Type B pancreatic cell (in vitro differentiated cells): Measurements from ENCODE around the gene TRNAU1AP. TPM values are rescaled to one million over a fixed set of nuclear protein-coding genes. Genes with fewer than 3 reads are reported as not detected.
"Not testable (repeated sequence)": the region's sequence is repeated elsewhere in the genome, so short reads cannot be mapped to it uniquely, and the experiment has no call there.

Source experiments
- DNase-seq: peaks from one replicate; pipeline ENCODE4 v3.0.0; 2021; ENCODE audit warnings: mixed read lengths; ENCODE audit not compliant: unreplicated experiment; ENCODE audit errors: extremely low spot score
- H3K27ac Mint-ChIP-seq: 2 replicates; pipeline ENCODE4 v1.8.0; 2021; ENCODE audit warnings: mild to moderate bottlenecking, mixed read lengths
- H3K27me3 Mint-ChIP-seq: 2 replicates; pipeline ENCODE4 v1.8.0; 2021; ENCODE audit warnings: mixed read lengths
- H3K36me3 Mint-ChIP-seq: 2 replicates; pipeline ENCODE4 v1.8.0; 2021; ENCODE audit warnings: mixed read lengths
- H3K4me1 Mint-ChIP-seq: one replicate; pipeline ENCODE4 v1.8.0; 2021; ENCODE audit warnings: mixed read lengths; ENCODE audit not compliant: unreplicated experiment
- H3K4me3 Mint-ChIP-seq: 2 replicates; pipeline ENCODE4 v1.8.0; 2021; ENCODE audit warnings: mild to moderate bottlenecking, mixed read lengths
- H3K9me3 Mint-ChIP-seq: 2 replicates; pipeline ENCODE4 v1.8.0; 2021; ENCODE audit warnings: mixed read lengths
- total RNA-seq: library from RNA; stranded (reverse); gene quantifications from 2 replicates; pipeline ENCODE4 v1.2.1, GENCODE V29; 2021; ENCODE audit warnings: low replicate concordance
- TF ChIP-seq, protein P1 (sequence below): fragments of 200-600 bp; sonication (generic); conservative IDR thresholded peaks from 2 replicates; pipeline ENCODE4 v1.5.0; 2021; ENCODE audit warnings: antibody characterized with exemption, mild to moderate bottlenecking

Gene TRNAU1AP
- total RNA-seq, 1 donor from 2014 or later, result 33.7 TPM

DNA sequence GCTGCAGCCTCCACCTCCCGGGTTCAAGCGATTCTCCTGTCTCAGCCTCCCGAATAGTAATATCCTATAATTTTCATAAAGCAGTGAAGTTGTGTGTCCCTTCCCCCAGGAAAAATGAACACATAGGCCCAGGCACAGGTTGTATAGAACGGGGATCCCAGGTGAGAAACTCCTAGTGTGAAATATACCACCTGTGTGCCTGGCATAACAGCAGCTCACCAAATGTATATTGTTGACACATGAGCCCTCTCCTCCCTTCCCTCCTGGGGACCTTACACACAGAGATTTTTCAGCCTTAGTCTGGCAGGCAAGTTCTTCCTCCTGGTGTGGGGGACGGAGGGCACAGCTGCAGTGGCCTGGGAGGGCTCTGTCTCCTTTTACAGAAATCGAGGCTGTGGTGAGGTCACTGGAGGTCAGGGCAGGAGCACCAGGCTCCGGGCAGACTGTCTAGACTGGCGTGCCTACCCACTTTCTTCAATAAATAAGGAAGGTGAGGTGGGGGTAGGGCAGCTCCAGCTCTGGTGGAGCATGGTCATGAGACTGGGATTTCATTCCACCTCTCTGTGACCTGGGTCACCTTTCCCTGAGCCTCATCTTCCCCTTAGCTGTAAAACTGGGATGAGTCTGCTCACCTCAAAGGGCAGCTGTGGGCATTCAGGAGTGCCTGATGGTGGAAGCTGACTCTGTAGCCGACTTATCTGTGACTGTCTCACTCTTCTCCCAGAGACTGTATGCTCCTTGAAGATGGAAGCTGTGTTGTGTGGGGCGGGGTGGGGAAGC, 32.7 kb upstream of the TRNAU1AP start:
- H3K27me3 Mint-ChIP-seq, result no peaks in the 10 kb centered on the region
- no peak overlapping the region for H3K27ac Mint-ChIP-seq
- no peaks in the 10 kb centered on the region for H3K9me3 Mint-ChIP-seq
- peak overlapping the region; percentile 65 for H3K4me3 Mint-ChIP-seq
- TF ChIP-seq, protein P1, sequence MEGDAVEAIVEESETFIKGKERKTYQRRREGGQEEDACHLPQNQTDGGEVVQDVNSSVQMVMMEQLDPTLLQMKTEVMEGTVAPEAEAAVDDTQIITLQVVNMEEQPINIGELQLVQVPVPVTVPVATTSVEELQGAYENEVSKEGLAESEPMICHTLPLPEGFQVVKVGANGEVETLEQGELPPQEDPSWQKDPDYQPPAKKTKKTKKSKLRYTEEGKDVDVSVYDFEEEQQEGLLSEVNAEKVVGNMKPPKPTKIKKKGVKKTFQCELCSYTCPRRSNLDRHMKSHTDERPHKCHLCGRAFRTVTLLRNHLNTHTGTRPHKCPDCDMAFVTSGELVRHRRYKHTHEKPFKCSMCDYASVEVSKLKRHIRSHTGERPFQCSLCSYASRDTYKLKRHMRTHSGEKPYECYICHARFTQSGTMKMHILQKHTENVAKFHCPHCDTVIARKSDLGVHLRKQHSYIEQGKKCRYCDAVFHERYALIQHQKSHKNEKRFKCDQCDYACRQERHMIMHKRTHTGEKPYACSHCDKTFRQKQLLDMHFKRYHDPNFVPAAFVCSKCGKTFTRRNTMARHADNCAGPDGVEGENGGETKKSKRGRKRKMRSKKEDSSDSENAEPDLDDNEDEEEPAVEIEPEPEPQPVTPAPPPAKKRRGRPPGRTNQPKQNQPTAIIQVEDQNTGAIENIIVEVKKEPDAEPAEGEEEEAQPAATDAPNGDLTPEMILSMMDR, result no peak
- H3K4me1 Mint-ChIP-seq, result peaks cover 22% of the 10 kb centered on the region
- DNase-seq, result no peak
- H3K36me3 Mint-ChIP-seq, result peaks cover 25% of the 10 kb centered on the region

DNA sequence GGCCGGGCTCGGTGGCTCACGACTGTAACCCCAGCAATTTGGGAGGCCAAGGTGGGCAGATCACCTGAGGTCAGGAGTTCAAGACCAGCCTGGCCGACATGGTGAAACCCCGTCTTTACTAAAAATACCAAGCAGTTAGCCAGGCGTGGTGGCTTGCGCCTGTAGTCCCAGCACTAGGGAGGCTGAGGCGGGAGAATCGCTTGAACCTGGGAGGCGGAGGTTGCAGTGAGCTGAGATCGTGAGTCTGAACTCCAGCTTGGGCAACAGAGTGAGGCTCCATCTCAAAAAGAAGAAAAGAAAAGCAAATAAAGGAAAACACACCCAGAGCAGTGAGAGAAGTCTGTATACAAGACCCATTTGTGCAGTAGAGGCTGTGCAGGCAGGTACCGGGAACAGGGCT, 32.1 kb upstream of the TRNAU1AP start:
- H3K27me3 Mint-ChIP-seq, H3K27ac Mint-ChIP-seq, H3K9me3 Mint-ChIP-seq, H3K4me3 Mint-ChIP-seq, DNase-seq: not testable (repeated sequence)
- Mint-ChIP-seq H3K36me3 (peaks cover 25% of the 10 kb centered on the region), H3K4me1 (peaks cover 28% of the 10 kb centered on the region)

DNA sequence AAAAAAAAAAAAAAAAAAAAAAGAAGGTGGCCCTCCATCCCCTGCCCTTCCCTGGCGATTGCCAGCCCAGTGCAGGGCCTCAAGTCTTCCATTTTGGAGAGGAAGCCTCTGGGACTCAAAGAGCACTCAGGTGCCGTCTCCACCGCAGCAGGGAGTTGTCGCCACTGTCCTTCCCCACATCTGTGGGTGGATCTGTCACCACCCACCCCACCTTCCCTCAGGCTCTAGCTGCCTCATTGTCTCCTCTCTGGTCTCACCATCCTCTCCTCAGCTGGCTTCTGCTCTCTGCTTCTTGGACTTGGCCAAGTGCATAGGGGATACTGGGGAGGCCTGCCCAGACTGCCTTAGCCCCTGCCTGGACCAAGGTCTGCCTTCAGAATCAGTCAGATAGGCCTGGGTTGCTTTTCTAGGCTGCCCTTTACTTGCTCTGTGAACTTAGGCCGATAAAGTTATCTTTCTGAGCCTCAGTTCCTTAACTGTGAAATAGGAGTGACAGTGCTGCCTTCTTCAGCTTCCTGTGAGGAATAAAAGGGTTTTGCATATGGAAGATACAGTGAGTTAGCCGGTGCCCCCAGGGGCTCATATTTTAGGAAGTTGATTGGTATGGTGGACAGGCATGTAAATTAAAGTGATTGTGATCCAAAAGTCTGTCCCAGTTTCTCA, 31.3 kb upstream of the TRNAU1AP start:
- no peak for DNase-seq
- H3K27ac Mint-ChIP-seq, result no peak overlapping the region
- H3K36me3 Mint-ChIP-seq, result peaks cover 25% of the 10 kb centered on the region
- TF ChIP-seq, protein P1, result no peak
- peak overlapping the region; percentile 46 for H3K4me3 Mint-ChIP-seq
- H3K9me3 Mint-ChIP-seq, result no peaks in the 10 kb centered on the region
- H3K27me3 Mint-ChIP-seq, result no peaks in the 10 kb centered on the region
- H3K4me1 Mint-ChIP-seq, result peaks cover 28% of the 10 kb centered on the region

DNA sequence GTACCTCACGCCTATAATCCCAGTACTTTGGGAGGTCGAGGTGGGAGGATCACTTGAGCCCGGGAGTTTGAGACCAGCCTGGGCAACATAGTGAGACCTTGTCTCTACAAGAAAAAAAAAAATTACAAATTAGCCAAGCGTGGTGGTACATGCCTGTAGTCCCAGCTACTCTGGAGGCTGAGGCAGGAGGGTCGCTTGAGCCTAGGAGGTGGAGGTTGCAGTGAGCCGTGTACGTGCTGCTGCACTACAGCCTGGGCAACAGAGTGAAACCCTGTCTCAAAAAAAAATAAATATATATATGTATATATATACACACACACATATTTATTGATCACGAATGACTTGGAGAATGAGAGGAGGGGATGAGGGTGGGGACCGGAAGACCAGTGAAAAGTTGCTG, 30.3 kb upstream of the TRNAU1AP start:
- DNase-seq, H3K27me3 Mint-ChIP-seq, H3K9me3 Mint-ChIP-seq, H3K4me3 Mint-ChIP-seq, H3K27ac Mint-ChIP-seq: not testable (repeated sequence)
- Mint-ChIP-seq H3K4me1 (peaks cover 26% of the 10 kb centered on the region), H3K36me3 (peaks cover 25% of the 10 kb centered on the region)

DNA sequence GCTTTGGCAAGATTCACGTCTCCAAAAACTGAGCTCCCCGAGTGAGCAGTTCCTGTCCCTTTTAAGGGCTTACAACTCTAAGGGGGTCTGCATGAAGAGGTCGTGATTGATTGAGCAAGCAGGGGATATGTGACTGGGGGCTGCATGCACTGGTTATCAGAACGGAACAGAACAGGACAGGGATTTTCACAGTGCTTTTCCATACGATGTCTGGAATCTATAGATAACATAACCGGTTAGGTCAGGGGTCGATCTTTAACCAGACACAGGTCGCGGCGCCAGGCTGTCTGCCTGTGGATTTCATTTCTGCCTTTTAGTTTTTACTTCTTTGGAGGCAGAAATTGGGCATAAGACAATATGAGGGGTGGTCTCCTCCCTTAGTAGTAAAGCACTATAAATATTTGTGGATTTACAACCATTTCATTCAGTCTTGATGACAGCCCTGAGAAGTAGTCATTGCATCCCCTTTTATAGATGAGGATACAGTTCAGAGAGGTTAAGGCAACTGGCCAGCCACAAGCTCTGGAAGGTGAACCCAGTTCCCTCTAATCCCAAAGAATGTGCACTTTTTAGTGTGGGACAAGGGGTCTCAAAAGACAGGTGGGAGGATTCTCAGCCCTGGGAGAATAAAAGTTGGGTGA, 27.8 kb upstream of the TRNAU1AP start:
- Mint-ChIP-seq H3K27ac (peak overlapping the region; percentile 41), H3K36me3 (peaks cover 20% of the 10 kb centered on the region), H3K4me1 (peaks cover 16% of the 10 kb centered on the region)
- not testable (repeated sequence) for H3K4me3 Mint-ChIP-seq, H3K27me3 Mint-ChIP-seq, DNase-seq, H3K9me3 Mint-ChIP-seq

DNA sequence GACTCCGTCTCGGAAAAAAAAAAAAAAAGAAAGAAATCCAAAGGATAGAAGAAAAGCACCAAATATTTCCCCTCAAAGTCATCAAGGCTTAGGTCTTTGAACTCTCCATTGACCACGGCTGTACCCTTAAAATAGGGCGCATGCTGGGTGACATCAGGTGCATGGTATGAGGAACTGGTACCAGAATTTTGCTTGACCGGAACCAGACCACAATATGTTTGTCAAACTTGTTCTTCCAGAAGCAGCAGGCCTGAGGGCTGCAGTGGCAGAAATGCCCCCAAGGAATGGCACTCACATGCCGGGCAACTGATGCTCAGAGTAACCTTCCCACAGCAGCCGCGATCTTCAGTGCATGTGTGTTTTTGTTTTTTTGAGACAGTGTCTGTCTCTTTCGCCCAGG, 26.0 kb upstream of the TRNAU1AP start:
- DNase-seq, result no peak
- Mint-ChIP-seq H3K9me3 (no peaks in the 10 kb centered on the region), H3K27me3 (no peaks in the 10 kb centered on the region), H3K4me1 (peaks cover 11% of the 10 kb centered on the region), H3K27ac (peak overlapping the region; percentile 50), H3K36me3 (peaks cover 22% of the 10 kb centered on the region), H3K4me3 (no peak overlapping the region)
- TF ChIP-seq, protein P1, result no peak

DNA sequence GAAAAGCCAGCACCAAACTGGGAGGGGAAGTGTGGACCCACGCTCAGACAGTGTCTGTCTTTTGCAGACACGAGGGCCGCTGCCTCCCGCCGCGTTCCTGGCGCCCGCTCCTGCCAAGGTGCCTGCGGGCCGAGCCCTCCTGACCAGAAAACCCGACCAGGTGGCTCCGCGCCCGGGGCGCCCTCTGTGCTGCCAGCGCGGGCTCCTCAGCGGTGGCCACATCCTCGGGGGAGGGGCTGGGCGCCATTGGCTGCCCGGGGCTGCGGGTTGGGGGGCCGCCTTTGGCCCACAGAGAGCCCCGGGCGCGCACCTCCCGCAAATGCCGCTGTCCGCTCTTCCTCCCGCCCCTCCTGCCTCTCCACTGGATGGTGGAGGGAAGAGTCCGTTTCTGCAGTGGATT, 22.4 kb upstream of the TRNAU1AP start:
- H3K4me3 Mint-ChIP-seq, result no peak overlapping the region
- peaks cover 2% of the 10 kb centered on the region for H3K4me1 Mint-ChIP-seq
- TF ChIP-seq, protein P1, result no peak
- H3K27ac Mint-ChIP-seq, result no peak overlapping the region
- no peaks in the 10 kb centered on the region for H3K27me3 Mint-ChIP-seq
- no peaks in the 10 kb centered on the region for H3K9me3 Mint-ChIP-seq
- H3K36me3 Mint-ChIP-seq, result peaks cover 18% of the 10 kb centered on the region
- no peak for DNase-seq
